ENCODE data around the gene ALOXE3. TPM values are rescaled to one million over a fixed set of nuclear protein-coding genes. Genes with fewer than 3 reads are reported as not detected.

The ALOXE3 gene
- total RNA-seq, 2 donors from 2014 or later = 0.20 TPM; not detected in 1

DNA sequence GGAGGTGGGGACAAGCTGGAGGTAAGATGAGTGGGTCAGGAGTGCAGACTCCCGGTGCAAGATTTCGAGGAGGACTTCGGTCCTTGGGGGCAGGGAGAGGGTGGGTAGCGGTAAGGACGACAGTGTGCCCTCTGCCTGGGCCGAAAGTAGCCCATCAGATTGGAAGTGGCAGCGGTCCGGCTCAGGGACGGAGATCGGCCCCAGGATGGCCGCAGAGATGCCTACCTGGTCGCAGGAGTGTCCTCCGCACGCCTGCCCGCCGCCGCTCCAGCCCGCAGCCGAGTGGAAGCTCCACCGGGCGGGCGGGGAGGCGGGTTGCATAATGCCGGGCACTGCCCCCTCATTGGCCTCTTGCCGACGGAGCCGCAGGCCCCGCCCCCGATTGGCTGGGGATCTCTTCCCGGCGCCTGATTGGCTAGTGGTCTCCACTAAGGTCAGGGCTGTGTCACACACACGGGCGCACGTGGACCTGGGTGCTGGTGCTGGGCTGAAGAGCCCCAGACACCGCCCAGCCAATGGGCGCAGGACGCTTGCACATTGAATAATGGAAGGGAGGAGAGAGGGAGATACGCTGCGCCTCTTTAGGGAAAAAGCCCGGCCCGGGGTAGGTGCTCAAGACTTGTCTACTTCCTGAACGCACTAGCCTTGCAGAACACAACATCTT is 33.9 kb upstream of the ALOXE3 start, which contains the start of gene PER1:
TSS of gene PER1 (minus strand) at position 293 of the 664 bp plus-strand sequence. CDS start 1,698 bp downstream, outside the sequence.
- Histone ChIP-seq H3K9me3 (no peaks in the 10 kb centered on the region), H3K36me3 (peaks cover 52% of the 10 kb centered on the region), H3K4me1 (peaks cover 0 to 55% of the 10 kb centered on the region in 2 donors), H3K4me3 (peak within 1 kb of the TSS; percentile 83 to 92), H3K27ac (peak within 1 kb of the TSS; percentile 100), H3K27me3 (no peaks in the 10 kb centered on the region)
- TF ChIP-seq, protein P1, sequence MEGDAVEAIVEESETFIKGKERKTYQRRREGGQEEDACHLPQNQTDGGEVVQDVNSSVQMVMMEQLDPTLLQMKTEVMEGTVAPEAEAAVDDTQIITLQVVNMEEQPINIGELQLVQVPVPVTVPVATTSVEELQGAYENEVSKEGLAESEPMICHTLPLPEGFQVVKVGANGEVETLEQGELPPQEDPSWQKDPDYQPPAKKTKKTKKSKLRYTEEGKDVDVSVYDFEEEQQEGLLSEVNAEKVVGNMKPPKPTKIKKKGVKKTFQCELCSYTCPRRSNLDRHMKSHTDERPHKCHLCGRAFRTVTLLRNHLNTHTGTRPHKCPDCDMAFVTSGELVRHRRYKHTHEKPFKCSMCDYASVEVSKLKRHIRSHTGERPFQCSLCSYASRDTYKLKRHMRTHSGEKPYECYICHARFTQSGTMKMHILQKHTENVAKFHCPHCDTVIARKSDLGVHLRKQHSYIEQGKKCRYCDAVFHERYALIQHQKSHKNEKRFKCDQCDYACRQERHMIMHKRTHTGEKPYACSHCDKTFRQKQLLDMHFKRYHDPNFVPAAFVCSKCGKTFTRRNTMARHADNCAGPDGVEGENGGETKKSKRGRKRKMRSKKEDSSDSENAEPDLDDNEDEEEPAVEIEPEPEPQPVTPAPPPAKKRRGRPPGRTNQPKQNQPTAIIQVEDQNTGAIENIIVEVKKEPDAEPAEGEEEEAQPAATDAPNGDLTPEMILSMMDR (IDR thresholded peaks at IDR 0.05) = no peak
- peak; percentile 99 for DNase-seq (ENCODE audit: low spot score)

DNA sequence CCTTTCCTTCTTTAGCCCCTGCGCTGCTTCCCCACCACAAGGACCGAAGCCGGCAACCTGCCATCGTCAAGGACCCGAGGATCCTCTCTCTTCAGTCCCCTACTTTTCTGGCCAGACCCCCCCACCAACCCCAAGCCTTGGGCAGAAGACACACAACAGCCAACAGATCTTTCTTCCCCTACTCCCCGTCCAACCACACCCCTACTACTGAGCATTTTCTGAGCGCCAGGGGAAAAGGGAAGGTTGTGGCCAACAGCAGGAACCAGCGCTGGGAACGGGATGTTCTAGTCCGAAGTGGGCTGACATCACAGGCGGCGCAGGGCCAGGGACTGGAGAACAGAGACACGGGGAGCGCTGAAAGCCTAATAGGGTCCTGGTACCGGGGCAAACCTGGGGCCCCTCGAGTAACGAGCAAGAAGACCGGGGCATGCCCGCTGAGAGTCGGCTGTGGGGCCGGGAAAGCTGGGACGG is 33.4 kb upstream of the ALOXE3 start:
- peak; percentile 96 for DNase-seq (ENCODE audit: low spot score)
- H3K9me3 ChIP-seq = no peaks in the 10 kb centered on the region
- no peaks in the 10 kb centered on the region for H3K27me3 ChIP-seq
- peak overlapping the region; percentile 100 for H3K27ac ChIP-seq
- H3K4me3 ChIP-seq = peak overlapping the region; percentile 83 to 92
- peaks cover 58% of the 10 kb centered on the region for H3K36me3 ChIP-seq
- H3K4me1 ChIP-seq = peaks cover 0 to 56% of the 10 kb centered on the region in 2 donors
- TF ChIP-seq, protein P1 (IDR thresholded peaks at IDR 0.05) = no peak

DNA sequence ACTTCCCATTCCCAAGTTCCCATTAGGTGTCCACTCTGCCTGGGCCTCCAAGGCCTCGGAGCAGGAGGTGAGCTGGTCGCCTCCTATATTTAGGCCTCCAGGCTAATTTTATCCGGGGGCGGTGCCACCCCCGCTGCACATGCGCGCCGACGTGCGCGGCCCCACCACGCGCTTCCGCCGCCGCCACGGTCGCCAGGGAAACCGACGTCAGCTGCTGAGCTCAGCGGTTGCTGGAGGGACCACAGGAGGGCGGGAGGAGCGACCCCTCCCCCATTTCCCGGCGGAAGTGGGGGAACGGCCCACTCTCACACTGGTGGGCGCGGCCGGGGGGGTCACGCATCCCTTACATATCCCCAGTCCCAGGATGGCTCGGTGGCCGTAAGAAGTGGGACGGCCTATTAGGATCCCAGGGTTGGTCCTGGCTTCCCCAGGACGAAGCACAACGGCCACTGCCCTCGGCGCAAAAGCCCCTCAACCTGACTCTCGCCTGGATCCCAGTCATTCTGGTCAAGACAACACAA is 32.9 kb upstream of the ALOXE3 start:
- H3K4me1 ChIP-seq = peaks cover 0 to 61% of the 10 kb centered on the region in 2 donors
- DNase-seq (ENCODE audit: low spot score) = peak; percentile 93
- peaks cover 63% of the 10 kb centered on the region for H3K36me3 ChIP-seq
- peak overlapping the region; percentile 83 to 92 for H3K4me3 ChIP-seq
- TF ChIP-seq, protein P1 (IDR thresholded peaks at IDR 0.05) = peak in 1 of 2 donors; percentile 13
- no peaks in the 10 kb centered on the region for H3K27me3 ChIP-seq
- H3K27ac ChIP-seq = peak overlapping the region; percentile 100
- no peaks in the 10 kb centered on the region for H3K9me3 ChIP-seq

DNA sequence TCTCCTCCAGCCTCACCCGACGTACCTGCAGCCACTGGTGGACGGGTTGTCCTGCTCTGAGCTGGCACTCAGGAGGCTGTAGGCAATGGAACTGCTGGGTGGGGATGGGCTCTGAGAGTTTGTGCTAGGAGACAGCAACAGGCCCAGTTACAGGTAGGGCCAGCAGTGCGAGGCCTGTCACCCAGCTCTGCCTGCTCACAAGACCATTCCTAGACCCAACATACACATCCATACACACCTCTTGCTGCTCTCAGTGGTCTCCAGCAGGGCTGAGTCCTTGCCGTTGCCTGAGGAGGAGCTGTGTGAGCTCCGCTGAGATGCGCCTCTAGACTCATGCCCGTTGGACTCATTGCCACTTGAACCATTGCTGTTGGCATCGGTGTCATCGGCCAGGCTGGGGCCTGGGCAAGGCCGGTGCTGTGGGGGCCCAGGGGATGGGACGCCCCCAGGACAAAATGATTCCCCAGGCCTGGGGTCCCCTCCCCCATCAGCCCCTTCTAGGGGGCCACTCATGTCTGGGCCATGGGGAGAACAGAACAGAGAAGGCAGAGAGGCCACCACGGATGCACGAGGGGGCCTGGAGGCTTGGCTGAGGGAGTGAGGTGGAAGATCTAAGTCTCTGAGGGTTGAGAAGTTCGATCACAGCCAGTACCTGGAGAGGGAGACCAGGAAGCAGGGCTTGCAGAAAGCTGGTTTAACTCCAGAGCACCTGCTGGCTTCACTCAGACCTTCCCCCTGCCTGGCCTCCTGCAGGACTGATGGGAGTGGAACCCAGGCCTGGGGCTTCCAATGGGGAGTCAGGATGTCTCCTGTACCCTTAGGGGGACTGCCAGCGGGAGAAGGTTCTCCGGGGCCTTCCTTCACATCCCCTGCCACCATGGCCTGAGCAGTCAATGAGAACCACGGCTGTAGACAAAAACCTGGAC is 32.1 kb upstream of the ALOXE3 start:
- no peak for DNase-seq (ENCODE audit: low spot score)
- TF ChIP-seq, protein P1 (IDR thresholded peaks at IDR 0.05) = no peak

DNA sequence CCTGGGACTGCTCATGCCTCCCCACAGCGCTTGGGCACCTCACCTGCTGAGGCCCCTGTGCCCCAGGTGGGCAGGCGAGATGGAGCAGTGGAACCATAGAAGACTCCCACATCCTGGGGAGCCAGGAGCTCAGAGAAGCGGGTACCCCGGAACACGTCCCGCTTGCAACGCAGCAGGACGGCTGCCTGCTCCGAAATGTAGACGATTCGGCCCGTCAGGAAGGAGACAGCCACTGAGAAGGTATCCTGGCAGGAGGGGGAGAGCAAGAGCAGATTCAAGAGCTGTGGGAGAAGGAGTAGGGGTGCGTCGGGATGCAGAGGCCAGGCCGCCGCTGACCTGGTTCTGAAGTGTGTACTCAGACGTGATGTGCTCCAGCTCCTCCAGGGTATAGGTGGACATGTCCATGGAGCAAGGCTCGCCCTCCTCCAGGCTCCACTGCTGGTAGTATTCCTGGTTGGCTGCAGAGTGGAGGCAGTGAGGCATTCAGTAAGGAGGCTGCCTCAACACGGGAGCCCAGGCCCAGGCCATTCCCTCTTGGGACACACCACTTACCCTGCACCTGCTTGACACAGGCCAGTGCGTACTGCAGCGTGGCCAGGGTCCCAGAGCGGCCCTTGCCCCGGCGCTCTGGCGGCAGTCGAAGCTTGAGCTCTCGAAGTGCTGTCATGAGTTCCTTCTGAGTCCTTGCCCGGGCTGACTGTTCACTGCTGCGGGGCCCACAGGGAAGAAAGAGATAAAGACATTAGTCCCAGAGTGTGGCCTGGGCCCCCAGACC is 31.3 kb upstream of the ALOXE3 start:
- DNase-seq (ENCODE audit: low spot score) = no peak
- H3K9me3 ChIP-seq = no peaks in the 10 kb centered on the region
- peaks cover 0 to 67% of the 10 kb centered on the region in 2 donors for H3K4me1 ChIP-seq
- H3K27me3 ChIP-seq = no peaks in the 10 kb centered on the region
- TF ChIP-seq, protein P1 (IDR thresholded peaks at IDR 0.05) = no peak
- peak overlapping the region; percentile 100 for H3K27ac ChIP-seq
- H3K36me3 ChIP-seq = peaks cover 79% of the 10 kb centered on the region
- peak overlapping the region in 1 of 2 donors; percentile 83 for H3K4me3 ChIP-seq

More for the DNA sequence above, 32.1 kb upstream of the ALOXE3 start:
- Histone ChIP-seq H3K4me3 (peak overlapping the region; percentile 83 to 92), H3K36me3 (peaks cover 70% of the 10 kb centered on the region), H3K27me3 (no peaks in the 10 kb centered on the region), H3K9me3 (no peaks in the 10 kb centered on the region), H3K27ac (peak overlapping the region; percentile 100), H3K4me1 (peaks cover 0 to 67% of the 10 kb centered on the region in 2 donors)
